ENCODE data around the gene TNPO1. TPM values are rescaled to one million over a fixed set of nuclear protein-coding genes. Genes with fewer than 3 reads are reported as not detected.

Gene TNPO1
- total RNA-seq, 2 donors from 2014 or later = 133 to 141 TPM

DNA sequence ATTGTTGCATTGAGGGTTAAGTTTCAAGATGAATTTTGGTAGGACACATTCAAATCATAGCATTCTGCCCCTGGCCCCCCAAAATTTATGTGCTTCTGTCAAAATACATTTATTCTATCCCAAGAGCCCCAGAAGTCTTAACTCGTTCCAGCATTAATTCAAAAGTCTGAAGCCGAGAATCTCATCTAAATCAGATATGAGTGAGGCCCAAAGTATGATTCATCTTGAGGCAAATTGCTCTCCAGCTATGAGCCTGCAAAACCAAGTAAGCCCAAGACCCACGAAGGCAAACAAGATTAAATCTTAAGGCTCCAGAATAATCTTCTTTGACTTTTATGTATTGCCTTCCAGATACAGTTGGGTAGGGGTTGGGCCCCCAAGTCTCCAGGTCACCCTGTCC is 19.2 kb downstream of the TNPO1 start:
- H3K4me3 Mint-ChIP-seq = no peak overlapping the region
- no peak overlapping the region for H3K9ac ChIP-seq (ENCODE audit: extremely low read depth, low read length, poor library complexity, severe bottlenecking)
- TF ChIP-seq, protein P1, sequence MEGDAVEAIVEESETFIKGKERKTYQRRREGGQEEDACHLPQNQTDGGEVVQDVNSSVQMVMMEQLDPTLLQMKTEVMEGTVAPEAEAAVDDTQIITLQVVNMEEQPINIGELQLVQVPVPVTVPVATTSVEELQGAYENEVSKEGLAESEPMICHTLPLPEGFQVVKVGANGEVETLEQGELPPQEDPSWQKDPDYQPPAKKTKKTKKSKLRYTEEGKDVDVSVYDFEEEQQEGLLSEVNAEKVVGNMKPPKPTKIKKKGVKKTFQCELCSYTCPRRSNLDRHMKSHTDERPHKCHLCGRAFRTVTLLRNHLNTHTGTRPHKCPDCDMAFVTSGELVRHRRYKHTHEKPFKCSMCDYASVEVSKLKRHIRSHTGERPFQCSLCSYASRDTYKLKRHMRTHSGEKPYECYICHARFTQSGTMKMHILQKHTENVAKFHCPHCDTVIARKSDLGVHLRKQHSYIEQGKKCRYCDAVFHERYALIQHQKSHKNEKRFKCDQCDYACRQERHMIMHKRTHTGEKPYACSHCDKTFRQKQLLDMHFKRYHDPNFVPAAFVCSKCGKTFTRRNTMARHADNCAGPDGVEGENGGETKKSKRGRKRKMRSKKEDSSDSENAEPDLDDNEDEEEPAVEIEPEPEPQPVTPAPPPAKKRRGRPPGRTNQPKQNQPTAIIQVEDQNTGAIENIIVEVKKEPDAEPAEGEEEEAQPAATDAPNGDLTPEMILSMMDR (conservative IDR thresholded peaks at IDR 0.05) = no peak
- WGBS, 2 experiments (ENCODE audit: insufficient coverage in 1 of 2, insufficient read length in 1 of 2) = 95 to 100% methylated on average over 2 to 3 of the region's 3 CpGs
- no peaks in the 10 kb centered on the region for H3K36me3 Mint-ChIP-seq (ENCODE audit: low read depth)
- no peaks in the 10 kb centered on the region for H3K4me1 ChIP-seq (ENCODE audit: control insufficient read depth, insufficient read depth, low read length)
- no peak overlapping the region for H3K27ac Mint-ChIP-seq
- no peak overlapping the region for H3K27ac ChIP-seq (ENCODE audit: low read depth, low read length)
- H3K36me3 ChIP-seq (ENCODE audit: control insufficient read depth, insufficient read depth, low read length) = no peaks in the 10 kb centered on the region
- no peak overlapping the region for H3K4me3 ChIP-seq (ENCODE audit: low read length)
- no peaks in the 10 kb centered on the region for H3K27me3 ChIP-seq (ENCODE audit: control insufficient read depth, insufficient read depth, low read length, poor library complexity, severe bottlenecking)
- no peak for DNase-seq
- H3K4me1 Mint-ChIP-seq = no peaks in the 10 kb centered on the region
- H3K27me3 Mint-ChIP-seq (ENCODE audit: insufficient read depth) = no peaks in the 10 kb centered on the region
- H3K9me3 ChIP-seq (ENCODE audit: control insufficient read depth, low read length) = no peaks in the 10 kb centered on the region
- H3K9me3 Mint-ChIP-seq = no peaks in the 10 kb centered on the region

DNA sequence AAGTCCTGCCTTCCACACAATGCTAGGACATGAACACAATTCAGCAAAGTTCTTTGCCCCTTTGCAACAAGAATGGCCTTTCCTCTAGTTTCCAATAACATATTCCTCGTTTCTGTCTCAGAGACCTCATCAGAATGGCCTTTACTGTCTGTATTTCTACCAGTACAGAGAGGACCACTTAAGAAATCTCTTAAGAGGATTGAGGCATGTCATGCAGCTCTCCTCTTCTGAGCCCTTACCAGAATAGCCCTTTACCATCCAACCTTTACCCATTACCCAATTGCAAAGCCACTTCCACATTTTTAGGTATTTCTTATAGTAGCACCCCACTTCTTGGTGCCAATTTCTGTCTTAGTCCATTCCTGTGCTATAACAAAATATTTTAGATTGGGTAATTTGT is 20.3 kb downstream of the TNPO1 start:
- Histone ChIP-seq H3K36me3 (ENCODE audit: control insufficient read depth, insufficient read depth, low read length) (no peaks in the 10 kb centered on the region), H3K27ac (ENCODE audit: low read depth, low read length) (no peak overlapping the region), H3K9ac (ENCODE audit: extremely low read depth, low read length, poor library complexity, severe bottlenecking) (no peak overlapping the region), H3K4me1 (ENCODE audit: control insufficient read depth, insufficient read depth, low read length) (no peaks in the 10 kb centered on the region), H3K9me3 (ENCODE audit: control insufficient read depth, low read length) (no peaks in the 10 kb centered on the region), H3K4me3 (ENCODE audit: low read length) (no peak overlapping the region), H3K27me3 (ENCODE audit: control insufficient read depth, insufficient read depth, low read length, poor library complexity, severe bottlenecking) (no peaks in the 10 kb centered on the region)
- Mint-ChIP-seq H3K4me3 (no peak overlapping the region), H3K27ac (no peak overlapping the region), H3K36me3 (ENCODE audit: low read depth) (no peaks in the 10 kb centered on the region), H3K9me3 (no peaks in the 10 kb centered on the region), H3K27me3 (ENCODE audit: insufficient read depth) (no peaks in the 10 kb centered on the region), H3K4me1 (no peaks in the 10 kb centered on the region)
- 83 to 93% methylated on average over 1 of the region's 1 CpG for WGBS, 2 experiments (ENCODE audit: insufficient coverage in 1 of 2, insufficient read length in 1 of 2)
- TF ChIP-seq, protein P1 (conservative IDR thresholded peaks at IDR 0.05) = no peak
- no peak for DNase-seq

DNA sequence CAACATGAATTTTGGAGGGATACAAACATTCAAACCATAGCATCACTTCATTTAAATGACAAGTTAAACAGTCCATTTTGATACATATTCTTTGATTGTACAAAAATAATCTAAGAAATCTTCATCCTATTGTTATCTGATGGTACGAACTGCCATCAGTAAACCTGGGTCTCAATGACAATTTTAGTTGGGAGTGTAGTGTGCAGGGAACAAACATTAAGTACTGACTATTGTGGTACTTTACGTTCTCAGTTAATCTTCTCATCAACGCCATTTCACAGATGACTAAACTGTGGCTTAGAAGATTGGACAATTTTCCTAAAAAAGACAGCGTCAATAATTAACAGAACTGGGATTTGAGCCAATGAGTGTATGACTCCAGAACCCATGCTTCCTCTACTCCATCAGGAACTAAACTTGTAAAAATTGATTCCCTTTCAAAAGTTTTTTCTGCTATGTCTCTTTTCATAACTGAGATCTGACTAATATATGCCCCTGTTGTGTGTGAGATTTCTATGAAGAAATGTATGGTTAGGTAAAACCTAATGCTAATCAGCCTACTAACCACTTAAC is 21.1 kb downstream of the TNPO1 start:
- Mint-ChIP-seq H3K9me3 (no peaks in the 10 kb centered on the region), H3K27me3 (ENCODE audit: insufficient read depth) (no peaks in the 10 kb centered on the region), H3K36me3 (ENCODE audit: low read depth) (no peaks in the 10 kb centered on the region), H3K4me3 (no peak overlapping the region), H3K27ac (no peak overlapping the region), H3K4me1 (peaks cover 1% of the 10 kb centered on the region)
- no peak overlapping the region for H3K9ac ChIP-seq (ENCODE audit: extremely low read depth, low read length, poor library complexity, severe bottlenecking)
- no peak overlapping the region for H3K4me3 ChIP-seq (ENCODE audit: low read length)
- no peak for DNase-seq
- H3K36me3 ChIP-seq (ENCODE audit: control insufficient read depth, insufficient read depth, low read length) = no peaks in the 10 kb centered on the region
- H3K27ac ChIP-seq (ENCODE audit: low read depth, low read length) = no peak overlapping the region
- TF ChIP-seq, protein P1 (conservative IDR thresholded peaks at IDR 0.05) = no peak
- H3K9me3 ChIP-seq (ENCODE audit: control insufficient read depth, low read length) = no peaks in the 10 kb centered on the region
- H3K4me1 ChIP-seq (ENCODE audit: control insufficient read depth, insufficient read depth, low read length) = no peaks in the 10 kb centered on the region
- 91 to 100% methylated on average over 2 to 4 of the region's 4 CpGs for WGBS, 2 experiments (ENCODE audit: insufficient coverage in 1 of 2, insufficient read length in 1 of 2)
- H3K27me3 ChIP-seq (ENCODE audit: control insufficient read depth, insufficient read depth, low read length, poor library complexity, severe bottlenecking) = no peaks in the 10 kb centered on the region

Measured in endodermal cell (in vitro differentiated cells).